GM12875 (cell line): Measurements from ENCODE around the gene SLC6A7.

ENCODE experiments used
- H3K4me3 ChIP-seq: one replicate; pipeline ENCODE4 v1.5.1; 2011; ENCODE audit warnings: low read depth, low read length, control low read depth
- TF ChIP-seq, protein P1 (sequence below): IDR thresholded peaks from 2 replicates; pipeline ENCODE4 v1.5.1; 2011; ENCODE audit warnings: low read depth, mild to moderate bottlenecking, control low read depth, inconsistent platforms, low read length, moderate library complexity, borderline replicate concordance; ENCODE audit not compliant: insufficient read depth

Gene SLC6A7

DNA sequence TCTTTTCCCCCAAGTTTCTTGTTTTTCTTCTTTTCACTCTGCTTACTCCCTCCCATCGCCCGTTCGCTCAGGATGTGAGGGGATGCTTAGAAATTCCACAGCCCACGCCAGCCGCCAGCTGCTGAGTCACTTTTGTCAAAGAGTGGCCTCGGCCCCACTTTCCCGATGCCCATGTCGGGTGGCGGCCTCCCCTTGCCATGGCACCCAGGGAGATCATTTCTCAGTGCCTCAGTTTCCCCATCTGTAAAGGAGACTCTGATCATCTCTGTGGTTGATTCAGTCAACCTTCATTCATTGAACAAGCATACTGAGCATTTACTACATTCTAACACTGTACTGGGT, 33.9 kb upstream of the SLC6A7 start:
- TF ChIP-seq, protein P1, sequence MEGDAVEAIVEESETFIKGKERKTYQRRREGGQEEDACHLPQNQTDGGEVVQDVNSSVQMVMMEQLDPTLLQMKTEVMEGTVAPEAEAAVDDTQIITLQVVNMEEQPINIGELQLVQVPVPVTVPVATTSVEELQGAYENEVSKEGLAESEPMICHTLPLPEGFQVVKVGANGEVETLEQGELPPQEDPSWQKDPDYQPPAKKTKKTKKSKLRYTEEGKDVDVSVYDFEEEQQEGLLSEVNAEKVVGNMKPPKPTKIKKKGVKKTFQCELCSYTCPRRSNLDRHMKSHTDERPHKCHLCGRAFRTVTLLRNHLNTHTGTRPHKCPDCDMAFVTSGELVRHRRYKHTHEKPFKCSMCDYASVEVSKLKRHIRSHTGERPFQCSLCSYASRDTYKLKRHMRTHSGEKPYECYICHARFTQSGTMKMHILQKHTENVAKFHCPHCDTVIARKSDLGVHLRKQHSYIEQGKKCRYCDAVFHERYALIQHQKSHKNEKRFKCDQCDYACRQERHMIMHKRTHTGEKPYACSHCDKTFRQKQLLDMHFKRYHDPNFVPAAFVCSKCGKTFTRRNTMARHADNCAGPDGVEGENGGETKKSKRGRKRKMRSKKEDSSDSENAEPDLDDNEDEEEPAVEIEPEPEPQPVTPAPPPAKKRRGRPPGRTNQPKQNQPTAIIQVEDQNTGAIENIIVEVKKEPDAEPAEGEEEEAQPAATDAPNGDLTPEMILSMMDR, result no peak
- peak overlapping the region; percentile 31 for H3K4me3 ChIP-seq

GRCh38 chr5:150156540-150156939, 33.3 kb upstream of the SLC6A7 start:
- TF ChIP-seq, protein P1, result no peak
- no peak overlapping the region for H3K4me3 ChIP-seq

DNA sequence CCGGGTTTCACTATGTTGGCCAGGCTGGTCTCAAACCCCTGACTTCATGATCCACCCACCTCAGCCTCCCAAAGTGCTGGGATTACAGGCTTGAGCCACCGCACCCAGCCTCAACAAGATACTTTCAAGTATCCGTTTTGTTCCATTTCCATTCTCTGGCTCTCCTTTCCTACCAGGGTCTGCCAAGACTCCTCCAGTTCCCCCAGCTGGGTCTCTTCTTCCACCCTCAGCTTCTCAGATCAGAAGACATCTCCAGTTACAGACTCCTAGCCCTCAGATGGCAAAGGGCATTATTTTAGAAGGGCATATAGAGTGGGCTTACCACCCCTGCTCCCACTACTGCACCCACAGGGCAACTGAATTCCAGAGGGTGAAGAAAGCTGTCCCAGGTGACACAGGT, 32.7 kb upstream of the SLC6A7 start:
- H3K4me3 ChIP-seq, result no peak overlapping the region
- TF ChIP-seq, protein P1, result no peak

DNA sequence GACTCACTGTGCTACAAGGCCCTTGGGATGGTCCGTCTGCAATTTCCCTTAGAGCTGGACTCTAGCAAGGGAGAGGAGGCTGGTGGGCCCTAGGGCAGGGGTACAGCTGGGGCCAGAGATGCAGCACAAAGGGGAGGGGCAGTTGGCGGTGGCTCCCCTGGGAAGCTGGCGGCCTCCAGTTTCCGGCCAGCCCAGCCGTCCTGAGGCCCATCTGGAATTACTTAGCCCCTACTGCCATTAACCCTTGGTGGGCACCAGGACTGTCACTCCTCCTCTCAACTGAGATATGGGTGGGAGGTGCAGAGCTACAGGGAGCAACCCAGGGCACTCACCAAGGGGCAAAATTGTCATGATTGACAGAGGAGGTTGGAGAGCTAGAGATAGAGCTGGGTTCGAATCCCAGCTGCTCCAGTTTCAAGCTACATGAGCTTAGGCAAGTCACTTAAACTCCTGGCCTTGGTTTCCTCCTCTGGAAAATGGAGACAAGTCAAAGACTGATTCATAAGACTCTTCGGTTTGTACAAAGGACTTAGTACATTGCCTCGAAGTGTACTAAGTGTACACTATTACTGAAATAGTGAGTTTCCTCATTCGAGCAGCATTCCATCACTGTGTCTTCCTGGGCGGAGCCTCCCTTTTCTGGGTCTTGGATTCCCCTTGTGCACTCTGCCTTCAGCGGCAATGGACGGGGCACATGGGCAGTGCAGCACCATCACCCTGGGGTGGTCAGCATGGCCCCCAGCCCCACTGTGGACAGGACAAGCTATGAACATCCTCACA, 31.5 kb upstream of the SLC6A7 start:
- H3K4me3 ChIP-seq, result no peak overlapping the region

GRCh38 chr5:150159031-150159430, 30.8 kb upstream of the SLC6A7 start:
- TF ChIP-seq, protein P1, result no peak
- H3K4me3 ChIP-seq, result no peak overlapping the region

More for the DNA sequence above, 31.5 kb upstream of the SLC6A7 start:
- TF ChIP-seq, protein P1, result no peak

GRCh38 chr5:150159741-150160179, 30.1 kb upstream of the SLC6A7 start:
- TF ChIP-seq, protein P1, result no peak
- H3K4me3 ChIP-seq, result no peak overlapping the region

DNA sequence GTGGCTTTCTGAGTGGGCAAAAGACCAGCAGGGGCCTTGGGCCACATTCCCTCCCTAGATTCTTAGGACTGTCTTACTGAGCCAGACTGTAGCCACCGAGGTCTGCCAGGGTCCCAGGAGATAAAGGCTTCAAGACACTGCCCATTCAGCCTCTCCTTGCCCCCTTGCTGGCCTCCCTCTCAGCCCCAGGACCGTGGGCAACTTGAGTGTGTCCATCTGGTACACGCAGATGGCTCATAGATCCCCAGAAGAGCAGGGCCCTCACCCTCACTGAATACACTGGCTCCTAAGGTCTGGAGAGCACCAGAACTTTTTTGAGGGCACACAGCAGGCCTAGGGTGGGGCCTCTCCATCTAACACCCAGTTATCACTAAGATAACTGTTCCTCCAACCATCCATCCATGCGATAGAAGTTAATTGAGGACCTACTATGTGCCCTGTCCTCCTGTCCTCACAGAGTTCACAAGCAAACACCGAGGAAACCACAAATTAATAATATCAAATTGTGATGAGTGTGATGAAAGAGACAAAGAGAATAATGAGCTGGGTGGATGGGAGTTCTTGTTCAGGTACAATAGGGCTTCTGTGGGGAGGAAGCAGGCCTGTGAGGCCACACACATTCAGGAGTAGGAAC, 29.3 kb upstream of the SLC6A7 start:
- TF ChIP-seq, protein P1, result no peak
- no peak overlapping the region for H3K4me3 ChIP-seq
